ENCODE measurements around the gene MRLN.

MRLN gene

GRCh38 chr10:59702347-59702746 lies 50.9 kb downstream of the MRLN start:
- DNase-seq: peak; percentile 53

GRCh38 chr10:59700709-59701108 lies 52.5 kb downstream of the MRLN start:
- DNase-seq: no peak

- DNase-seq: no peak
Measured at GRCh38 chr10:59698326-59698725, 54.9 kb downstream of the MRLN start.

- no peak for DNase-seq
Measured at GRCh38 chr10:59695637-59696036, 57.6 kb downstream of the MRLN start.

- DNase-seq: no peak
Measured at GRCh38 chr10:59694936-59695335, 58.3 kb downstream of the MRLN start.

- no peak for DNase-seq
Measured at GRCh38 chr10:59692113-59692512, 61.1 kb downstream of the MRLN start.

- no peak for DNase-seq
Measured at GRCh38 chr10:59688921-59689351, 64.3 kb downstream of the MRLN start.

GRCh38 chr10:59687657-59688056 lies 65.6 kb downstream of the MRLN start:
- no peak for DNase-seq
